Loucy (cell line): ENCODE data around the gene LIMS1.

Experiments used
- EZH2phosphoT487 ChIP-seq: fragments of 200-600 bp; IDR thresholded peaks from 2 replicates; pipeline ENCODE4 v1.6.1; 2018; ENCODE audit warnings: antibody characterized with exemption, mild to moderate bottlenecking, moderate library complexity, borderline replicate concordance
- TF ChIP-seq, protein P1 (sequence below): fragments of 200-600 bp; sonication (generic); conservative IDR thresholded peaks from 2 replicates; pipeline ENCODE4 v1.5.1; 2014; ENCODE audit warnings: mild to moderate bottlenecking, antibody characterized with exemption, low read length

- TF ChIP-seq, protein P1, sequence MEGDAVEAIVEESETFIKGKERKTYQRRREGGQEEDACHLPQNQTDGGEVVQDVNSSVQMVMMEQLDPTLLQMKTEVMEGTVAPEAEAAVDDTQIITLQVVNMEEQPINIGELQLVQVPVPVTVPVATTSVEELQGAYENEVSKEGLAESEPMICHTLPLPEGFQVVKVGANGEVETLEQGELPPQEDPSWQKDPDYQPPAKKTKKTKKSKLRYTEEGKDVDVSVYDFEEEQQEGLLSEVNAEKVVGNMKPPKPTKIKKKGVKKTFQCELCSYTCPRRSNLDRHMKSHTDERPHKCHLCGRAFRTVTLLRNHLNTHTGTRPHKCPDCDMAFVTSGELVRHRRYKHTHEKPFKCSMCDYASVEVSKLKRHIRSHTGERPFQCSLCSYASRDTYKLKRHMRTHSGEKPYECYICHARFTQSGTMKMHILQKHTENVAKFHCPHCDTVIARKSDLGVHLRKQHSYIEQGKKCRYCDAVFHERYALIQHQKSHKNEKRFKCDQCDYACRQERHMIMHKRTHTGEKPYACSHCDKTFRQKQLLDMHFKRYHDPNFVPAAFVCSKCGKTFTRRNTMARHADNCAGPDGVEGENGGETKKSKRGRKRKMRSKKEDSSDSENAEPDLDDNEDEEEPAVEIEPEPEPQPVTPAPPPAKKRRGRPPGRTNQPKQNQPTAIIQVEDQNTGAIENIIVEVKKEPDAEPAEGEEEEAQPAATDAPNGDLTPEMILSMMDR = no peak
- no peak for TF ChIP-seq EZH2phosphoT487
Observed at GRCh38 chr2:108579623-108580022, 45.4 kb downstream of the LIMS1 start.
